Tibial artery (tissue), 4 donors: ENCODE measurements around the gene DPM3.

ENCODE experiments used
- DNase-seq, 2 donors: peaks; one replicate each; pipeline ENCODE4 v3.0.0-alpha.2; 2019
- H3K27ac ChIP-seq, 2 donors: fragments of 200-600 bp; sonication (generic) in 1 of 2; 1 replicate in 1 of 2; 2 replicates in 1 of 2; pipeline ENCODE4 v1.5.1; 2018 to 2019; ENCODE audit warnings: mild to moderate bottlenecking in 1 of 2
- H3K27me3 ChIP-seq, 2 donors: fragments of 200-600 bp; sonication (generic) in 1 of 2; one replicate each; pipeline versions ENCODE4 v1.5.1 to v1.6.0; 2016 to 2019
- H3K36me3 ChIP-seq, 3 donors: fragments of 200-600 bp; sonication (generic) in 2 of 3; one replicate each; pipeline ENCODE4 v1.5.1; 2016 to 2019; ENCODE audit warnings: mild to moderate bottlenecking in 2 of 3
- H3K4me1 ChIP-seq, 4 donors: fragments of 200-600 bp; sonication (generic) in 2 of 4; 1 replicate in 3 of 4; 2 replicates in 1 of 4; pipeline ENCODE4 v1.5.1; 2016 to 2019
- H3K4me3 ChIP-seq, 2 donors: fragments of 200-600 bp; sonication (generic) in 1 of 2; 1 replicate in 1 of 2; 2 replicates in 1 of 2; pipeline ENCODE4 v1.5.1; 2018 to 2019; ENCODE audit warnings: mild to moderate bottlenecking in 2 of 2
- H3K9me3 ChIP-seq, 3 donors: fragments of 200-600 bp; sonication (generic) in 1 of 3; one replicate each; pipeline ENCODE4 v1.5.1; 2016 to 2019
- CTCF ChIP-seq, 2 experiments: fragments of 200-600 bp in 1 of 2; fragments of 450-650 bp in 1 of 2; IDR thresholded peaks; one replicate each; pipeline ENCODE4 v1.5.1; 2017 to 2019; ENCODE audit warnings: antibody characterized with exemption in 2 of 2, mild to moderate bottlenecking in 1 of 2, moderate library complexity in 1 of 2
- intact Hi-C: fragments of 100-400 bp; cut with DNase I; formaldehyde crosslinking; loops from one replicate; pipeline ENCODE4 v1.15.0; 2023; ENCODE audit warnings: low total_unique reads

The DPM3 gene

GRCh38 chr1:155110381-155110780 lies 29.9 kb downstream of the DPM3 start:
- Histone ChIP-seq H3K27me3 (peaks cover 0 to 12% of the 10 kb centered on the region in 2 donors), H3K27ac (no peak overlapping the region), H3K4me1 (no peaks in the 10 kb centered on the region), H3K9me3 (no peaks in the 10 kb centered on the region), H3K36me3 (no peaks in the 10 kb centered on the region), H3K4me3 (no peak overlapping the region)
- intact Hi-C loops = no loop called here
- no peak for DNase-seq
- no peak for TF ChIP-seq CTCF (IDR thresholded peaks at IDR 0.05)

- Histone ChIP-seq H3K9me3 (no peaks in the 10 kb centered on the region), H3K36me3 (no peaks in the 10 kb centered on the region), H3K4me3 (no peak overlapping the region), H3K4me1 (no peaks in the 10 kb centered on the region), H3K27ac (no peak overlapping the region), H3K27me3 (peaks cover 0 to 13% of the 10 kb centered on the region in 2 donors)
- DNase-seq = no peak
- intact Hi-C loops = no loop called here
- TF ChIP-seq CTCF (IDR thresholded peaks at IDR 0.05) = no peak
These were observed 32.0 kb downstream of the DPM3 start for GRCh38 chr1:155108296-155108695.

GRCh38 chr1:155107309-155108264 lies 32.7 kb downstream of the DPM3 start:
- Histone ChIP-seq H3K27ac (no peak overlapping the region), H3K36me3 (no peaks in the 10 kb centered on the region), H3K4me3 (no peak overlapping the region), H3K9me3 (no peaks in the 10 kb centered on the region), H3K4me1 (no peaks in the 10 kb centered on the region), H3K27me3 (peaks cover 0 to 10% of the 10 kb centered on the region in 2 donors)
- intact Hi-C loops = no loop called here
- DNase-seq = no peak
- TF ChIP-seq CTCF (IDR thresholded peaks at IDR 0.05) = no peak

GRCh38 chr1:155106862-155107261 lies 33.5 kb downstream of the DPM3 start:
- TF ChIP-seq CTCF (IDR thresholded peaks at IDR 0.05) = no peak
- Histone ChIP-seq H3K36me3 (no peaks in the 10 kb centered on the region), H3K4me3 (no peak overlapping the region), H3K27me3 (peaks cover 0 to 7% of the 10 kb centered on the region in 2 donors), H3K27ac (no peak overlapping the region), H3K9me3 (no peaks in the 10 kb centered on the region), H3K4me1 (no peaks in the 10 kb centered on the region)
- intact Hi-C loops = no loop called here
- no peak for DNase-seq

- Histone ChIP-seq H3K27ac (no peak overlapping the region), H3K36me3 (no peaks in the 10 kb centered on the region), H3K4me3 (no peak overlapping the region), H3K9me3 (no peaks in the 10 kb centered on the region), H3K27me3 (peaks cover 0 to 7% of the 10 kb centered on the region in 2 donors), H3K4me1 (no peaks in the 10 kb centered on the region)
- TF ChIP-seq CTCF (IDR thresholded peaks at IDR 0.05) = no peak
- intact Hi-C loops = no loop called here
- DNase-seq = peak in 1 of 2 donors; percentile 51
These were observed 34.7 kb downstream of the DPM3 start for GRCh38 chr1:155105604-155106011.
